Measurements from ENCODE around the gene MALAT1. TPM values are rescaled to one million over a fixed set of nuclear protein-coding genes. Genes with fewer than 3 reads are reported as not detected.
A peak's percentile ranks its signal among the peaks of the same experiment; 100 is the strongest.

MALAT1 gene
- total and polyA plus RNA-seq, 2 of the 13 experiments (the other 11 are each of a cell fraction or from before 2014, with no cell fraction given): 143 to 1,237 TPM

DNA sequence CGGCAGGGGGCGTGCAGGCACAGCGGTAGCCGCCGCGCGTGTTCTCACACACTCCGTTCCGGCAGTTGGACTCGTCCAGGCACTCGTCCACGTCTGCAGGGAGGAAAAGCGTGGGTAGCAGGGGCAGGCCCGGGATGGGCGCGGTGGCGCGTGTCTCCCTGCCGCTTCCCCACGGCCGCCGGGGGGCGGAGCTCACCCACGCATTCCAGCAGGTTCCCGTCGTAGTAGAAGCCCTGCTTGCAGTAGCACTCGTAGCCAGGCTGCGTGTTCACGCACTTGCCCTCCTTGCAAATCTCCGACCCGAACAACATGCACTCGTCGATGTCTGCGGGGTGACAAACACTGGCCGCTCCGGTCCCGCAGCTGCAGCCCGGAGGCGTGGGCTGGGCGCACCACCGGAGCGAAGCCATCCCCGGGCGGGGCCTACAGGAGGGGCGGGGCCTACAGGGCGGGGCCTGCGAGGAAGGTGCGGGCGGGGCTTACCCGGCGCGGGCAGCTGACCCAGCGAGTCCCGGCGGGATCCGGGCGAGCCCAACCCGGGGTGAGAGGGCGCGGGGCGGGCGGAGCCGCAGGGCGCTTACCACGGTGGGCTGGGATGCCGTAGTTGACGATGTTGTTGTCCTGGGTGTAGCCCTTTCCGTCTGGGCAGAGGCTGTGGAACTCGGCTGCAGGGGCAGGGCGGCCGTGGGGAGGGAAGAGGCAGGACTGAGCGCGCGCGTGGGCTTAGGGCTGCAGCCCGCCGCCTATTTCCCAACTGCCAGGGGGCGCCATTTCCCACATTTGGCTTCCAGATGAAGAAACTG, 41.6 kb downstream of the MALAT1 start:
- Histone ChIP-seq H4K20me1 (ENCODE audit: insufficient read depth, low read length) (no peaks in the 10 kb centered on the region), H3K79me2 (ENCODE audit: insufficient read depth, low read length) (no peaks in the 10 kb centered on the region), H3K27me3 (ENCODE audit: control insufficient read depth in 1 of 2, insufficient read depth in 2 of 2, low read length in 2 of 2) (no peaks in the 10 kb centered on the region), H3K9ac (ENCODE audit: insufficient read depth, low read depth, low read length) (no peak overlapping the region), H2AFZ (ENCODE audit: low read length) (no peak overlapping the region), H3K36me3 (replicated peaks in 1 of 2; ENCODE audit: control insufficient read depth in 1 of 2, insufficient read depth in 2 of 2, low read length in 2 of 2) (peaks cover 7 to 24% of the 10 kb centered on the region in 2 experiments; a peak in 4 of 5 replicates), H3K4me2 (ENCODE audit: low read depth, low read length) (no peak overlapping the region), H3K9me3 (ENCODE audit: low read length) (no peaks in the 10 kb centered on the region), H3K27ac (ENCODE audit: extremely low read length, insufficient read depth, low read length) (no peak overlapping the region), H3K4me1 (ENCODE audit: insufficient read depth, low read length) (peaks cover 6% of the 10 kb centered on the region), H3K4me3 (replicated peaks in 1 of 3; ENCODE audit: insufficient read depth in 1 of 3, low read depth in 2 of 3, low read length in 3 of 3) (no peak overlapping the region)
- DNase-seq (ENCODE audit: low spot score): no peak
- 86% methylated on average over 41 of the region's 78 CpGs for WGBS (ENCODE audit: low lambda C conversion rate)
- intact Hi-C loops (cut with micrococcal nuclease; ENCODE audit: unreplicated experiment): loop anchor here (2.0 kb wide), 2 partner anchors 20 to 30 kb away; partner anchors contain the start of gene ZNRD2
- FAIRE-seq: no peak
- POLR2A ChIA-PET: interaction anchor here (1.3 kb wide), 2 partner anchors 11 to 31 kb away, joined by 3 to 5 read pairs; no protein-coding TSS in a partner anchor
- CTCF ChIA-PET (ENCODE audit: low intra/inter-chr PET ratio, low total read pairs): interaction anchor here (1.0 to 1.9 kb wide), 4 partner anchors 11 to 53 kb away, joined by 5 to 12 read pairs (median 8); partner anchors contain the start of genes FAM89B and ZNRD2
- ATAC-seq: peak; percentile 56
- BruUV-seq (replicated peaks): no TSS peak
- in situ Hi-C loops (cut with HindIII; ENCODE audit: extremely low pct_ligation_motif_present, low pct_unique_long_range_greater_than_20kb): loop anchor here (5.0 kb wide), 1 partner anchor 47 kb away; no protein-coding TSS in a partner anchor
- TF ChIP-seq ZNF781 (CRISPR knock-in tag; IDR thresholded peaks at IDR 0.05; ENCODE audit: borderline replicate concordance, not compliant biosample characterization): no peak
- no peak for TF ChIP-seq ZNF326 (CRISPR knock-in tag; IDR thresholded peaks at IDR 0.05; ENCODE audit: borderline replicate concordance)
- TF ChIP-seq SALL1 (CRISPR knock-in tag; IDR thresholded peaks at IDR 0.05): peak; percentile 47; the same call in 1 of the 2 replicates
- 0 out of 2 replicates have a peak, but pooled peaks have one; percentile 39 for TF ChIP-seq ZNF225 (CRISPR knock-in tag; IDR thresholded peaks at IDR 0.05)
- TF ChIP-seq ZNF205 (CRISPR knock-in tag; IDR thresholded peaks at IDR 0.05): no peak
- TF ChIP-seq, protein P1, sequence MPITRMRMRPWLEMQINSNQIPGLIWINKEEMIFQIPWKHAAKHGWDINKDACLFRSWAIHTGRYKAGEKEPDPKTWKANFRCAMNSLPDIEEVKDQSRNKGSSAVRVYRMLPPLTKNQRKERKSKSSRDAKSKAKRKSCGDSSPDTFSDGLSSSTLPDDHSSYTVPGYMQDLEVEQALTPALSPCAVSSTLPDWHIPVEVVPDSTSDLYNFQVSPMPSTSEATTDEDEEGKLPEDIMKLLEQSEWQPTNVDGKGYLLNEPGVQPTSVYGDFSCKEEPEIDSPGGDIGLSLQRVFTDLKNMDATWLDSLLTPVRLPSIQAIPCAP (CRISPR knock-in tag; IDR thresholded peaks at IDR 0.05; ENCODE audit: low read depth): no peak
- TF ChIP-seq, protein P2, sequence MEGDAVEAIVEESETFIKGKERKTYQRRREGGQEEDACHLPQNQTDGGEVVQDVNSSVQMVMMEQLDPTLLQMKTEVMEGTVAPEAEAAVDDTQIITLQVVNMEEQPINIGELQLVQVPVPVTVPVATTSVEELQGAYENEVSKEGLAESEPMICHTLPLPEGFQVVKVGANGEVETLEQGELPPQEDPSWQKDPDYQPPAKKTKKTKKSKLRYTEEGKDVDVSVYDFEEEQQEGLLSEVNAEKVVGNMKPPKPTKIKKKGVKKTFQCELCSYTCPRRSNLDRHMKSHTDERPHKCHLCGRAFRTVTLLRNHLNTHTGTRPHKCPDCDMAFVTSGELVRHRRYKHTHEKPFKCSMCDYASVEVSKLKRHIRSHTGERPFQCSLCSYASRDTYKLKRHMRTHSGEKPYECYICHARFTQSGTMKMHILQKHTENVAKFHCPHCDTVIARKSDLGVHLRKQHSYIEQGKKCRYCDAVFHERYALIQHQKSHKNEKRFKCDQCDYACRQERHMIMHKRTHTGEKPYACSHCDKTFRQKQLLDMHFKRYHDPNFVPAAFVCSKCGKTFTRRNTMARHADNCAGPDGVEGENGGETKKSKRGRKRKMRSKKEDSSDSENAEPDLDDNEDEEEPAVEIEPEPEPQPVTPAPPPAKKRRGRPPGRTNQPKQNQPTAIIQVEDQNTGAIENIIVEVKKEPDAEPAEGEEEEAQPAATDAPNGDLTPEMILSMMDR (CRISPR knock-in tag; IDR thresholded peaks at IDR 0.05): peak; percentile 90
- peak; percentile 92 for TF ChIP-seq AGO2 (optimal IDR thresholded peaks at IDR 0.05; ENCODE audit: low read depth, low read length)
- no peak for TF ChIP-seq SPEN (CRISPR knock-in tag; IDR thresholded peaks at IDR 0.05; ENCODE audit: low read depth)
- TF ChIP-seq ZNF746 (CRISPR knock-in tag; IDR thresholded peaks at IDR 0.05): no peak
- TF ChIP-seq, protein P3, sequence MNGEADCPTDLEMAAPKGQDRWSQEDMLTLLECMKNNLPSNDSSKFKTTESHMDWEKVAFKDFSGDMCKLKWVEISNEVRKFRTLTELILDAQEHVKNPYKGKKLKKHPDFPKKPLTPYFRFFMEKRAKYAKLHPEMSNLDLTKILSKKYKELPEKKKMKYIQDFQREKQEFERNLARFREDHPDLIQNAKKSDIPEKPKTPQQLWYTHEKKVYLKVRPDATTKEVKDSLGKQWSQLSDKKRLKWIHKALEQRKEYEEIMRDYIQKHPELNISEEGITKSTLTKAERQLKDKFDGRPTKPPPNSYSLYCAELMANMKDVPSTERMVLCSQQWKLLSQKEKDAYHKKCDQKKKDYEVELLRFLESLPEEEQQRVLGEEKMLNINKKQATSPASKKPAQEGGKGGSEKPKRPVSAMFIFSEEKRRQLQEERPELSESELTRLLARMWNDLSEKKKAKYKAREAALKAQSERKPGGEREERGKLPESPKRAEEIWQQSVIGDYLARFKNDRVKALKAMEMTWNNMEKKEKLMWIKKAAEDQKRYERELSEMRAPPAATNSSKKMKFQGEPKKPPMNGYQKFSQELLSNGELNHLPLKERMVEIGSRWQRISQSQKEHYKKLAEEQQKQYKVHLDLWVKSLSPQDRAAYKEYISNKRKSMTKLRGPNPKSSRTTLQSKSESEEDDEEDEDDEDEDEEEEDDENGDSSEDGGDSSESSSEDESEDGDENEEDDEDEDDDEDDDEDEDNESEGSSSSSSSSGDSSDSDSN (CRISPR knock-in tag; IDR thresholded peaks at IDR 0.05): 0 out of 2 replicates have a peak, but pooled peaks have one; percentile 20
- TF ChIP-seq SOX6 (IDR thresholded peaks at IDR 0.05): no peak
- 0 out of 2 replicates have a peak, but pooled peaks have one; percentile 12 for TF ChIP-seq SOX6 (CRISPR knock-in tag; IDR thresholded peaks at IDR 0.05)
- TF ChIP-seq CEBPB (IDR thresholded peaks at IDR 0.05; ENCODE audit: borderline replicate concordance, low read depth, low read length): 0 out of 2 replicates have a peak, but pooled peaks have one; percentile 23

Measured in HepG2 (cell line).